Caco-2 (cell line): Measurements from ENCODE around the gene AMTN. TPM values are rescaled to one million over a fixed set of nuclear protein-coding genes. Genes with fewer than 3 reads are reported as not detected.

Source experiments
- BruUV-seq: library from RNA; stranded (reverse); fragments of 400-500 nt; replicated peaks from 2 replicates; lab custom pipeline; 2021; lab: Mats Ljungman, UMichigan
- CTCF ChIA-PET: fragments of 300-600 bp; sonication (Branson Sonifier 250); formaldehyde crosslinking; loops from one replicate; lab custom pipeline; 2022; ENCODE audit warnings: antibody characterized with exemption; lab: Charles Lee
- POLR2A ChIA-PET: fragments of 300-600 bp; sonication (Branson Sonifier 250); formaldehyde crosslinking; loops from one replicate; lab custom pipeline; 2022; ENCODE audit warnings: antibody characterized with exemption; lab: Charles Lee
- DNase-seq, 2 experiments: peaks; one replicate each; pipeline versions ENCODE4 v3.0.0 to v3.0.0-alpha.2; 2020 to 2022
- H3K27me3 ChIP-seq: replicated peaks from 2 replicates; pipeline ENCODE4 v1.6.0; 2011; ENCODE audit warnings: low read length; ENCODE audit not compliant: control insufficient read depth, insufficient read depth
- H3K36me3 ChIP-seq: 2 replicates; pipeline ENCODE4 v1.5.1; 2011; ENCODE audit warnings: low read length; ENCODE audit not compliant: control insufficient read depth, insufficient read depth
- H3K4me1 ChIP-seq: fragments of 250-450 bp; sonication (Bioruptor Pico); 2 replicates; pipeline ENCODE4 v1.5.1; 2020; ENCODE audit warnings: mild to moderate bottlenecking
- H3K4me3 ChIP-seq: 2 replicates; pipeline ENCODE4 v1.5.1; 2011; ENCODE audit warnings: low read depth, mild to moderate bottlenecking, control low read depth, low read length
- H3K9me3 ChIP-seq: fragments of 250-450 bp; sonication (Bioruptor Pico); 2 replicates; pipeline ENCODE4 v1.5.1; 2020; ENCODE audit warnings: mild to moderate bottlenecking, moderate library complexity
- H3K27ac Mint-ChIP-seq: one replicate; pipeline ENCODE4 v1.8.0; 2022; ENCODE audit warnings: mixed read lengths; ENCODE audit not compliant: unreplicated experiment
- H3K27me3 Mint-ChIP-seq: one replicate; pipeline ENCODE4 v1.8.0; 2022; ENCODE audit warnings: mixed read lengths; ENCODE audit not compliant: insufficient read depth, unreplicated experiment
- H3K36me3 Mint-ChIP-seq: one replicate; pipeline ENCODE4 v1.8.0; 2022; ENCODE audit warnings: mild to moderate bottlenecking, mixed read lengths; ENCODE audit not compliant: insufficient read depth, unreplicated experiment
- H3K4me1 Mint-ChIP-seq: one replicate; pipeline ENCODE4 v1.8.0; 2022; ENCODE audit warnings: low read depth, mixed read lengths; ENCODE audit not compliant: unreplicated experiment
- H3K4me3 Mint-ChIP-seq: one replicate; pipeline ENCODE4 v1.8.0; 2022; ENCODE audit warnings: mild to moderate bottlenecking, moderate library complexity, mixed read lengths; ENCODE audit not compliant: unreplicated experiment
- H3K9me3 Mint-ChIP-seq: one replicate; pipeline ENCODE4 v1.8.0; 2022; ENCODE audit warnings: mixed read lengths; ENCODE audit not compliant: unreplicated experiment
- CTCF ChIP-seq, 2 experiments: fragments of 200-600 bp in 1 of 2; IDR thresholded peaks; 1 replicate in 1 of 2; 2 replicates in 1 of 2; pipeline versions ENCODE4 v1.5.1 to v1.8.0; 2011 to 2022; ENCODE audit warnings: antibody characterized with exemption in 1 of 2, control low read depth in 1 of 2, inconsistent platforms in 1 of 2, low read depth in 1 of 2, low read length in 1 of 2, mild to moderate bottlenecking in 1 of 2, moderate library complexity in 1 of 2; ENCODE audit not compliant: insufficient read depth in 1 of 2, severe bottlenecking in 1 of 2, unreplicated experiment in 1 of 2
- intact Hi-C: fragments of 100-400 bp; cut with micrococcal nuclease; formaldehyde crosslinking; loops from one replicate; pipeline ENCODE4 v1.10.0; 2022; ENCODE audit not compliant: unreplicated experiment
- total RNA-seq: library from RNA; stranded (reverse); gene quantifications from 2 replicates; pipeline ENCODE4 v1.2.3, GENCODE V29; 2022

AMTN gene
- total RNA-seq, 1 experiment from 2014 or later = not detected

- H3K4me3 ChIP-seq = no peak overlapping the region
- no peaks in the 10 kb centered on the region for H3K36me3 ChIP-seq
- H3K4me3 Mint-ChIP-seq = no peak overlapping the region
- H3K27me3 ChIP-seq = no peaks in the 10 kb centered on the region
- DNase-seq = peak in 1 of 2 experiments; percentile 22
- peaks cover 1% of the 10 kb centered on the region for H3K9me3 Mint-ChIP-seq
- H3K36me3 Mint-ChIP-seq = no peaks in the 10 kb centered on the region
- no peaks in the 10 kb centered on the region for H3K4me1 ChIP-seq
- POLR2A ChIA-PET = no interaction called here
- no peaks in the 10 kb centered on the region for H3K4me1 Mint-ChIP-seq
- H3K27ac Mint-ChIP-seq = no peak overlapping the region
- intact Hi-C loops = no loop called here
- H3K27me3 Mint-ChIP-seq = peaks cover 3% of the 10 kb centered on the region
- no TSS peak for BruUV-seq
- CTCF ChIA-PET = no interaction called here
- TF ChIP-seq CTCF (IDR thresholded peaks at IDR 0.05; ENCODE audit: insufficient read depth in 1 of 2, low read depth in 1 of 2, low read length in 1 of 2, severe bottlenecking in 1 of 2, unreplicated experiment in 1 of 2) = peak; percentile 61 to 67
- H3K9me3 ChIP-seq = no peaks in the 10 kb centered on the region
These were observed 26.0 kb downstream of the AMTN start for GRCh38 chr4:70544279-70544868.

GRCh38 chr4:70556856-70557255 is 38.5 kb downstream of the AMTN start:
- no peaks in the 10 kb centered on the region for H3K36me3 Mint-ChIP-seq
- intact Hi-C loops = loop anchor here (5.0 kb wide), 1 partner anchor 735 kb away; no protein-coding TSS in a partner anchor
- H3K9me3 Mint-ChIP-seq = peaks cover 6% of the 10 kb centered on the region
- no peaks in the 10 kb centered on the region for H3K9me3 ChIP-seq
- ChIA-PET POLR2A (no interaction called here), CTCF (no interaction called here)
- DNase-seq = no peak
- BruUV-seq = no TSS peak
- H3K27ac Mint-ChIP-seq = no peak overlapping the region
- H3K4me3 ChIP-seq = no peak overlapping the region
- H3K4me1 ChIP-seq = peaks cover 11% of the 10 kb centered on the region
- H3K4me1 Mint-ChIP-seq = peaks cover 18% of the 10 kb centered on the region
- no peak overlapping the region for H3K4me3 Mint-ChIP-seq
- H3K27me3 ChIP-seq = no peaks in the 10 kb centered on the region
- H3K36me3 ChIP-seq = no peaks in the 10 kb centered on the region
- no peaks in the 10 kb centered on the region for H3K27me3 Mint-ChIP-seq
- no peak for TF ChIP-seq CTCF (IDR thresholded peaks at IDR 0.05; ENCODE audit: insufficient read depth in 1 of 2, low read depth in 1 of 2, low read length in 1 of 2, severe bottlenecking in 1 of 2, unreplicated experiment in 1 of 2)

GRCh38 chr4:70559211-70559830 is 41.0 kb downstream of the AMTN start:
- no peaks in the 10 kb centered on the region for H3K36me3 Mint-ChIP-seq
- TF ChIP-seq CTCF (IDR thresholded peaks at IDR 0.05; ENCODE audit: insufficient read depth in 1 of 2, low read depth in 1 of 2, low read length in 1 of 2, severe bottlenecking in 1 of 2, unreplicated experiment in 1 of 2) = peak; percentile 78 to 83
- H3K4me1 Mint-ChIP-seq = peaks cover 27% of the 10 kb centered on the region
- Histone ChIP-seq H3K4me3 (no peak overlapping the region), H3K36me3 (no peaks in the 10 kb centered on the region), H3K4me1 (peaks cover 14% of the 10 kb centered on the region), H3K9me3 (no peaks in the 10 kb centered on the region), H3K27me3 (no peaks in the 10 kb centered on the region)
- no TSS peak for BruUV-seq
- H3K9me3 Mint-ChIP-seq = no peaks in the 10 kb centered on the region
- ChIA-PET CTCF (no interaction called here), POLR2A (no interaction called here)
- DNase-seq = peak; percentile 53 to 61
- H3K27me3 Mint-ChIP-seq = no peaks in the 10 kb centered on the region
- H3K4me3 Mint-ChIP-seq = no peak overlapping the region
- H3K27ac Mint-ChIP-seq = no peak overlapping the region
- intact Hi-C loops = loop anchor here (1.0 to 5.0 kb wide), 6 partner anchors 54 to 870 kb away; no protein-coding TSS in a partner anchor
